Measurements from ENCODE around the gene CLIC5. TPM values are rescaled to one million over a fixed set of nuclear protein-coding genes. Genes with fewer than 3 reads are reported as not detected.

Gene CLIC5
- total RNA-seq, 4 donors from 2014 or later, result 0.45 to 2.6 (median 1.6) TPM

DNA sequence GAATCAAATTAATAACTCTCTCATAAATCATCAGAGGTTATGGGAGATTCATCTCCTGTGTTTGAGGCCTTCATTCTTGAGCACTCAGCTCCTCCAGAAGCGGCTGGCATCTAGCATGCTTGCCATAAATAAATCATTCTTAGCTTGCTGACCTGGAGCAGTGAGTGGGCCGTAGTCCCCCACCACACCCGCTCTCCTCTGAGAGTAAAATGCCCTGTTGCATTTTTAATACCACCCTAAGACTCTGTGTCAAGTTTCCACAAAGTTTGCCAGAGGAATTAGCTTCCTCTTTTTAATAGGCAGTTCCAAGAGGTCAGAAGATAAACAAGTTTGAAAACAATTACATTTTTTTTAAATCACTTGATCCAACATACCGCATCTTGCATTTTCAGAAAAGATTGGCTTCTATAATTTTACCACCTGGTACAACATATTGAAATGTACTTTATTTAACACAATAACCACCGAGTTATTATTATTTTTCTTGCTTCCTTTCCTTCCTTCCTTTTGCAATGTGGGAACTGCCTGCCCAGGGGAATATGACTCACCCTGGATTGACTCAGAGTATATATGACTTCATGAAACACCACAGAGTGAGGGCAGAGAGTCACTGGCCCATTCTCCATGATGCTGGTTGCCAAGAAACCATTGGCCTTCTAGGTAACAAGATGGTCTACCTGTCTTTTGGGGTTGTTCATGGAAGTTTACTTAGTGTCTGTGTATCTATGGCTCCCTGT, 29.4 kb upstream of the CLIC5 start:
- no peak overlapping the region for H3K4me3 ChIP-seq
- no peaks in the 10 kb centered on the region for H3K4me1 ChIP-seq
- peak in 1 of 2 donors; percentile 61 for DNase-seq (ENCODE audit: low spot score in 2 of 2)
- 35% methylated on average over 5 of the region's 5 CpGs for WGBS
- no peaks in the 10 kb centered on the region for H3K36me3 ChIP-seq
- H3K27ac ChIP-seq, result peak overlapping the region; percentile 32
- no peaks in the 10 kb centered on the region for H3K9me3 ChIP-seq
- no peaks in the 10 kb centered on the region for H3K27me3 ChIP-seq
- TF ChIP-seq EP300 (IDR thresholded peaks at IDR 0.05) (no peak), POLR2AphosphoS5 (IDR thresholded peaks at IDR 0.05) (no peak), POLR2A (IDR thresholded peaks at IDR 0.05) (no peak)
- TF ChIP-seq, protein P1, sequence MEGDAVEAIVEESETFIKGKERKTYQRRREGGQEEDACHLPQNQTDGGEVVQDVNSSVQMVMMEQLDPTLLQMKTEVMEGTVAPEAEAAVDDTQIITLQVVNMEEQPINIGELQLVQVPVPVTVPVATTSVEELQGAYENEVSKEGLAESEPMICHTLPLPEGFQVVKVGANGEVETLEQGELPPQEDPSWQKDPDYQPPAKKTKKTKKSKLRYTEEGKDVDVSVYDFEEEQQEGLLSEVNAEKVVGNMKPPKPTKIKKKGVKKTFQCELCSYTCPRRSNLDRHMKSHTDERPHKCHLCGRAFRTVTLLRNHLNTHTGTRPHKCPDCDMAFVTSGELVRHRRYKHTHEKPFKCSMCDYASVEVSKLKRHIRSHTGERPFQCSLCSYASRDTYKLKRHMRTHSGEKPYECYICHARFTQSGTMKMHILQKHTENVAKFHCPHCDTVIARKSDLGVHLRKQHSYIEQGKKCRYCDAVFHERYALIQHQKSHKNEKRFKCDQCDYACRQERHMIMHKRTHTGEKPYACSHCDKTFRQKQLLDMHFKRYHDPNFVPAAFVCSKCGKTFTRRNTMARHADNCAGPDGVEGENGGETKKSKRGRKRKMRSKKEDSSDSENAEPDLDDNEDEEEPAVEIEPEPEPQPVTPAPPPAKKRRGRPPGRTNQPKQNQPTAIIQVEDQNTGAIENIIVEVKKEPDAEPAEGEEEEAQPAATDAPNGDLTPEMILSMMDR (IDR thresholded peaks at IDR 0.05), result no peak

DNA sequence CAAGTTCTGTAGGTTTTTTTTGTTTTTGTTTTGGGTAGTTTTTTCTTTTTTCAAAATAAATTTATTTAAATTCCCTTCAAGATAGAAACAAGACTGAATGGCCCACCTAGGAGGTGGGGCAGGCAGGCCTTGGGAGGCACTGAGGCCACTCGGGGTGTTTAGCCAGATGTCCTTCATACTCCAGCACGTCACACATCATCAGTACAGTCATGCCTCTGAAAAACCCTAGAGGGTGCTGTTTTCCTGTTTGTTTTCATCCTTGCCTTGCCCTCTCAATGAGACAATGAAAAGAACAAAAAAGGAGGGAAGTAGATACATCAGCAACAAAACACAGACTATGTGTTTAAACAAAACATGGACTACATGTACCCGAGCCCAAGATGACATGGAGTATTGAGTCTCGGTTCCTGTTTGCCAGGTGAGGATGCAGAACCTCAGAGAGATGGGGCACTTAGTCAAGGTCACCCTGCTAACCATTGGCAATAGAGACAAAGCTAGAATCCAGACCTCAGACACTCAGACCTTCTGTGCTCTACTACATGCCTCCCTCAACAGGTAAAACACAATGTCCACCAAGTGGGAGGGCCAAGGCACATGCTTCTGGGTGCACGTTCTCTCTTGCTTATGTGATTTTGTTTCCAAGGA, 26.8 kb upstream of the CLIC5 start:
- Histone ChIP-seq H3K4me1 (no peaks in the 10 kb centered on the region), H3K4me3 (no peak overlapping the region), H3K27ac (no peak overlapping the region), H3K9me3 (no peaks in the 10 kb centered on the region), H3K36me3 (no peaks in the 10 kb centered on the region), H3K27me3 (no peaks in the 10 kb centered on the region)
- TF ChIP-seq, protein P1 (IDR thresholded peaks at IDR 0.05), result peak; percentile 15 to 38
- TF ChIP-seq POLR2A (IDR thresholded peaks at IDR 0.05), result no peak
- TF ChIP-seq EP300 (IDR thresholded peaks at IDR 0.05), result no peak
- no peak for TF ChIP-seq POLR2AphosphoS5 (IDR thresholded peaks at IDR 0.05)
- WGBS, result 63% methylated on average over 5 of the region's 5 CpGs
- no peak for DNase-seq (ENCODE audit: low spot score in 2 of 2)

DNA sequence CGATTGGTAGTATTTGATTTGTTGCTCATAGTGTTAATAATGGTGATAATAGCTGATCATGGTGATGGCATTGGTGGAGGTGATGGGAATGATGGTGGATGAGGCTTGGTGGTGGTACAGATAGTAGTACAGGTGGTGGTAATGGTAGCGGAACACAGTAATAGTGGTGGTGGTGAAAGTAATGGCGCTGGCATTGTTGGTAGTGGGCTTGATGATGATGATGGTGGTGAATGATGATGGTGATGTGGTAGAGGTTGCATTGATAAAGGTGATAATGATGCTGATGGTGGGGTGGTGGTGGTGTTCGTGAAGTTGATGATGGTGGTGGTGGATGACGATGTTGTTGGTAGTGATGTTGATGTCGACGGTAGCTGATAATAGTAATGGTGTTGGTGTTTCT, 24.6 kb upstream of the CLIC5 start:
- Histone ChIP-seq H3K36me3 (no peaks in the 10 kb centered on the region), H3K27me3 (no peaks in the 10 kb centered on the region), H3K4me3 (no peak overlapping the region), H3K4me1 (no peaks in the 10 kb centered on the region), H3K27ac (no peak overlapping the region), H3K9me3 (no peaks in the 10 kb centered on the region)
- TF ChIP-seq, protein P1 (IDR thresholded peaks at IDR 0.05), result no peak
- TF ChIP-seq POLR2A (IDR thresholded peaks at IDR 0.05) (no peak), POLR2AphosphoS5 (IDR thresholded peaks at IDR 0.05) (no peak), EP300 (IDR thresholded peaks at IDR 0.05) (no peak)
- 96% methylated on average over 7 of the region's 7 CpGs for WGBS
- DNase-seq (ENCODE audit: low spot score in 2 of 2), result no peak

DNA sequence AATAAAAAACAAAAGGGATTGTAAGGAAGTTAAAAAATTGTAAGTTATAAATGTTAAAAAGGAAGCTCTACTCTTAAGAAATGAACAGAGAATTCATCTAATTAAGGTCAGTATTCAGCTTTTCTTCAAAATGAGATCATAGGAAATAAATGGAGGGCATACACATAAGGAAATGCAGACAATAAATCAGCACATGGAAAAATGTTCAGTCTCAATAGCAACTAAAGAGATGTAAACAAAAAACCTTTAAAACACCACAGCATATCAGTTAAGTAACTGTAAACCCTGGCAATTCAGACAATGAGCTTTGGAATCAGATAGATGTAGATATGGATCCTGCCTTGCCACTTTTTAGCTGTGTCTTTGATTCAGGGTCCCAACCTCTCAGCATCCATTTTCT, 24.0 kb upstream of the CLIC5 start:
- no peak overlapping the region for H3K27ac ChIP-seq
- DNase-seq (ENCODE audit: low spot score in 2 of 2), result no peak
- H3K36me3 ChIP-seq, result no peaks in the 10 kb centered on the region
- TF ChIP-seq POLR2A (IDR thresholded peaks at IDR 0.05), result no peak
- H3K4me1 ChIP-seq, result no peaks in the 10 kb centered on the region
- no peaks in the 10 kb centered on the region for H3K27me3 ChIP-seq
- H3K4me3 ChIP-seq, result no peak overlapping the region
- no peaks in the 10 kb centered on the region for H3K9me3 ChIP-seq

DNA sequence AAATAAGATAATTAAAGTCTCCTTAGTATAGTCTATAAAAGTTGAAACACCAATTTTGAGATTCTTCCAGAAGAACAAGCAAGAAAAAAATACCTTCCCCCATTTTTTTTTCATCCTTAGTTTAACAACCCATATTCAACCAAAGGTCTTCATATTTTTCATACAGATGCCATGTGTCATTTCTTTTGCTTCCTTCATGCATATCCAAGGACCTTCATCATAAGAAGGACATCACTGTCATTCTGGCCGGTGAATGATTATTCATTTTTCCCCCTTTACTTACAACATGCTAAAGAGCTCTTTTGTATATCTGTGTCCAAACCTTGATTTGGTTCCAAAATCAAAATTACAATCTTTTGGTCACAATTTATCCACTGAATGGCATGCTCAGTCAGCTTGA, 21.3 kb upstream of the CLIC5 start:
- no peaks in the 10 kb centered on the region for H3K9me3 ChIP-seq
- TF ChIP-seq EP300 (IDR thresholded peaks at IDR 0.05) (no peak), POLR2A (IDR thresholded peaks at IDR 0.05) (no peak), POLR2AphosphoS5 (IDR thresholded peaks at IDR 0.05) (no peak)
- TF ChIP-seq, protein P1 (IDR thresholded peaks at IDR 0.05), result no peak
- no peak overlapping the region for H3K27ac ChIP-seq
- DNase-seq (ENCODE audit: low spot score in 2 of 2), result no peak
- no peaks in the 10 kb centered on the region for H3K4me1 ChIP-seq
- H3K4me3 ChIP-seq, result no peak overlapping the region
- no peaks in the 10 kb centered on the region for H3K27me3 ChIP-seq
- WGBS, result 90% methylated on average over 1 of the region's 1 CpG
- H3K36me3 ChIP-seq, result no peaks in the 10 kb centered on the region

Measured in suprapubic skin (tissue), 4 donors.